Keratinocyte (primary cell): ENCODE results near the gene BANK1. TPM values are rescaled to one million over a fixed set of nuclear protein-coding genes. Genes with fewer than 3 reads are reported as not detected.

Experiments used
- DNase-seq: peaks from one replicate; pipeline ENCODE4 v3.0.0-alpha.2; 2011; ENCODE audit warnings: low read depth, missing footprints, low spot score
- FAIRE-seq: peaks from 2 replicates; lab custom pipeline; 2011; peaks lifted over from hg19 to GRCh38; lab: Jason Lieb, UNC
- H2AFZ ChIP-seq: 2 replicates; pipeline ENCODE4 v1.6.0; 2012; ENCODE audit warnings: low read length, control low read depth, inconsistent platforms; ENCODE audit not compliant: control insufficient read depth
- H3K27ac ChIP-seq: 2 replicates; pipeline ENCODE4 v1.5.1; 2011; ENCODE audit warnings: low read length; ENCODE audit not compliant: control insufficient read depth, insufficient read depth
- H3K27me3 ChIP-seq: 3 replicates; pipeline ENCODE4 v1.6.0; 2011; ENCODE audit warnings: low read length; ENCODE audit not compliant: control insufficient read depth, insufficient read depth; ENCODE audit errors: extremely low read depth
- H3K36me3 ChIP-seq, 2 experiments: 2 replicates in 1 of 2; 3 replicates in 1 of 2; pipeline ENCODE4 v1.5.1; 2011; ENCODE audit warnings: low read length in 2 of 2, mild to moderate bottlenecking in 1 of 2; ENCODE audit not compliant: control insufficient read depth in 2 of 2, insufficient read depth in 2 of 2; ENCODE audit errors: extremely low read depth in 1 of 2
- H3K4me1 ChIP-seq: 3 replicates; pipeline ENCODE4 v1.5.1; 2011; ENCODE audit warnings: low read length; ENCODE audit not compliant: control insufficient read depth, insufficient read depth; ENCODE audit errors: extremely low read depth
- H3K4me2 ChIP-seq: 3 replicates; pipeline ENCODE4 v1.6.0; 2011; ENCODE audit warnings: low read depth, low read length; ENCODE audit not compliant: control insufficient read depth, insufficient read depth; ENCODE audit errors: extremely low read depth
- H3K4me3 ChIP-seq, 3 experiments: fragments of 200-600 bp in 1 of 3; sonication (generic) in 1 of 3; 2 replicates in 2 of 3; 3 replicates in 1 of 3; pipeline ENCODE4 v1.5.1; 2011 to 2016; ENCODE audit warnings: low read length in 3 of 3, mild to moderate bottlenecking in 3 of 3, control low read depth in 2 of 3, inconsistent platforms in 1 of 3, low read depth in 1 of 3, mixed read lengths in 1 of 3, mixed run types in 1 of 3, moderate library complexity in 1 of 3; ENCODE audit not compliant: control insufficient read depth in 2 of 3, insufficient read depth in 2 of 3; ENCODE audit errors: extremely low read depth in 1 of 3
- H3K79me2 ChIP-seq: 2 replicates; pipeline ENCODE4 v1.6.0; 2012; ENCODE audit warnings: low read length; ENCODE audit not compliant: control insufficient read depth, insufficient read depth
- H3K9ac ChIP-seq: 3 replicates; pipeline ENCODE4 v1.6.0; 2011; ENCODE audit warnings: low read length; ENCODE audit not compliant: control insufficient read depth, insufficient read depth; ENCODE audit errors: extremely low read depth
- H3K9me1 ChIP-seq: 3 replicates; pipeline ENCODE4 v1.6.0; 2011; ENCODE audit warnings: low read length; ENCODE audit not compliant: control insufficient read depth, insufficient read depth; ENCODE audit errors: extremely low read depth
- H3K9me3 ChIP-seq: 2 replicates; pipeline ENCODE4 v1.5.1; 2012; ENCODE audit warnings: low read depth, low read length; ENCODE audit not compliant: control insufficient read depth
- H4K20me1 ChIP-seq: 3 replicates; pipeline ENCODE4 v1.6.0; 2011; ENCODE audit warnings: low read length; ENCODE audit not compliant: control insufficient read depth, insufficient read depth; ENCODE audit errors: extremely low read depth
- CTCF ChIP-seq, 3 experiments: IDR thresholded peaks in 1 of 3; conservative IDR thresholded peaks in 1 of 3; optimal IDR thresholded peaks in 1 of 3; 2 replicates in 2 of 3; 3 replicates in 1 of 3; pipeline versions ENCODE3 to v1.5.1; 2011; ENCODE audit warnings: low read length in 3 of 3, mild to moderate bottlenecking in 3 of 3, moderate library complexity in 2 of 3, control low read depth in 1 of 3, inconsistent platforms in 1 of 3; ENCODE audit not compliant: insufficient read depth in 2 of 3; ENCODE audit errors: extremely low read depth in 1 of 3
- EZH2 ChIP-seq: IDR thresholded peaks from one replicate; pipeline ENCODE4 v1.6.1; 2012; ENCODE audit warnings: inconsistent platforms, mild to moderate bottlenecking, low read length, moderate library complexity
- dilution Hi-C: fragments of 300-500 bp; cut with MboI; formaldehyde crosslinking; loops from one replicate; pipeline ENCODE4 v1.7.0; 2020; ENCODE audit warnings: low sequenced_read_pairs; ENCODE audit not compliant: extremely low pct_ligation_motif_present
- polyA plus RNA-seq, 5 experiments: library from polyadenylated mRNA; depleted of rRNA in 3 of 5; stranded (reverse) in 3 of 5; stranded (forward) in 1 of 5; unstranded in 1 of 5; fragments of >200 nt; gene quantifications; 1 replicate in 1 of 5; 2 replicates in 3 of 5; 3 replicates in 1 of 5; pipeline versions ENCODE4 v1.2.1 to v1.2.3, GENCODE V29; 2011 to 2012; ENCODE audit warnings: missing spikeins in 2 of 5, low read depth in 1 of 5, low replicate concordance in 1 of 5

Gene BANK1
- polyA plus RNA-seq, 1 donor (not counting 4 experiments of a cell fraction or from before 2014, with no cell fraction given), result 0.25 TPM

- no peak overlapping the region for H3K4me2 ChIP-seq
- no peaks in the 10 kb centered on the region for H3K79me2 ChIP-seq
- no peak for TF ChIP-seq EZH2
- no peak for TF ChIP-seq CTCF (optimal IDR thresholded peaks at IDR 0.05 in 1 of 3, IDR thresholded peaks at IDR 0.05 in 1 of 3, conservative IDR thresholded peaks at IDR 0.05 in 1 of 3; ENCODE audit: extremely low read depth in 1 of 3, insufficient read depth in 2 of 3, low read length in 3 of 3)
- no peaks in the 10 kb centered on the region for H3K27me3 ChIP-seq
- FAIRE-seq, result peak; percentile 80
- H3K9me3 ChIP-seq, result no peaks in the 10 kb centered on the region
- H4K20me1 ChIP-seq, result no peaks in the 10 kb centered on the region
- H3K9me1 ChIP-seq, result no peaks in the 10 kb centered on the region
- H3K27ac ChIP-seq, result no peak overlapping the region
- H3K4me3 ChIP-seq, result no peak overlapping the region
- no peaks in the 10 kb centered on the region for H3K36me3 ChIP-seq
- dilution Hi-C loops, result no loop called here
- peak; percentile 23 for DNase-seq
- no peak overlapping the region for H3K9ac ChIP-seq
- H2AFZ ChIP-seq, result no peak overlapping the region
- H3K4me1 ChIP-seq, result peaks cover 17% of the 10 kb centered on the region
Measured at GRCh38 chr4:101972791-101973190, 182.3 kb downstream of the BANK1 start.

- no peaks in the 10 kb centered on the region for H4K20me1 ChIP-seq
- H3K4me1 ChIP-seq, result peaks cover 17% of the 10 kb centered on the region
- H2AFZ ChIP-seq, result no peak overlapping the region
- no peak overlapping the region for H3K4me2 ChIP-seq
- no peak overlapping the region for H3K27ac ChIP-seq
- no peaks in the 10 kb centered on the region for H3K27me3 ChIP-seq
- H3K4me3 ChIP-seq, result no peak overlapping the region
- no peaks in the 10 kb centered on the region for H3K9me1 ChIP-seq
- no peaks in the 10 kb centered on the region for H3K9me3 ChIP-seq
- no peak for DNase-seq
- no peaks in the 10 kb centered on the region for H3K36me3 ChIP-seq
- H3K79me2 ChIP-seq, result no peaks in the 10 kb centered on the region
- no peak overlapping the region for H3K9ac ChIP-seq
- FAIRE-seq, result no peak
- dilution Hi-C loops, result no loop called here
- TF ChIP-seq CTCF (optimal IDR thresholded peaks at IDR 0.05 in 1 of 3, IDR thresholded peaks at IDR 0.05 in 1 of 3, conservative IDR thresholded peaks at IDR 0.05 in 1 of 3; ENCODE audit: extremely low read depth in 1 of 3, insufficient read depth in 2 of 3, low read length in 3 of 3) (no peak), EZH2 (no peak)
Measured at GRCh38 chr4:101973361-101973760, 182.8 kb downstream of the BANK1 start.
